NCI-H1694 (cell line): Measurements from ENCODE around the gene XRCC4.
"Not testable (repeated sequence)": the region's sequence is repeated elsewhere in the genome, so short reads cannot be mapped to it uniquely, and the experiment has no call there.

Experiments
- DNase-seq: peaks from one replicate; lab custom pipeline; 2025; lab: John Stamatoyannopoulos, UW

The XRCC4 gene

GRCh38 chr5:83076742-83077661 is at the start of gene XRCC4, which contains the start of gene TMEM167A:
XRCC4 (plus strand) TSS chr5:83077547; CDS start chr5:83104920, 27,373 bp downstream.
TMEM167A (minus strand) TSS chr5:83077394; CDS start chr5:83077323, 71 bp downstream.
- DNase-seq: peak; percentile 93

DNA sequence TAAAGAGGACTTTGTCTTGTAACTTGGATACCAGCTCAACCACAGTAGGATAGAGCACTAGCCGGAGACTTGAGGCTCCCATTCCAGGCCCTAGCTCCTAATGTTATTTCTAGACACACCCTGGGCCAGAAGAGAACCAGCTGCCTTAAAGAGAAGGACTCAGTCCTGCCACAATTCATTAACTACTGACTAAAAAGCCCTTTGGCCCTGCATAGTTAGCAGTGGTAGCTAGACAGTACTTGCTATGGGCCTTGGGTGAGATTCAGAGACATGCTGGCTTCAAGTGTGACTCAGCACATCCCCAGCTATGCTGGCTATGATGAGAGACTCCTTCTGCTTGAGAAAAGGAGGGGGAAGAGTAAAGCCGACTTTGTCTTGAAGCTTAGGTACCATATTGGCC is 47.4 kb upstream of the XRCC4 start:
- DNase-seq: no peak

GRCh38 chr5:83031381-83031780 is 46.0 kb upstream of the XRCC4 start:
- no peak for DNase-seq

GRCh38 chr5:83034036-83034435 is 43.3 kb upstream of the XRCC4 start:
- no peak for DNase-seq

DNA sequence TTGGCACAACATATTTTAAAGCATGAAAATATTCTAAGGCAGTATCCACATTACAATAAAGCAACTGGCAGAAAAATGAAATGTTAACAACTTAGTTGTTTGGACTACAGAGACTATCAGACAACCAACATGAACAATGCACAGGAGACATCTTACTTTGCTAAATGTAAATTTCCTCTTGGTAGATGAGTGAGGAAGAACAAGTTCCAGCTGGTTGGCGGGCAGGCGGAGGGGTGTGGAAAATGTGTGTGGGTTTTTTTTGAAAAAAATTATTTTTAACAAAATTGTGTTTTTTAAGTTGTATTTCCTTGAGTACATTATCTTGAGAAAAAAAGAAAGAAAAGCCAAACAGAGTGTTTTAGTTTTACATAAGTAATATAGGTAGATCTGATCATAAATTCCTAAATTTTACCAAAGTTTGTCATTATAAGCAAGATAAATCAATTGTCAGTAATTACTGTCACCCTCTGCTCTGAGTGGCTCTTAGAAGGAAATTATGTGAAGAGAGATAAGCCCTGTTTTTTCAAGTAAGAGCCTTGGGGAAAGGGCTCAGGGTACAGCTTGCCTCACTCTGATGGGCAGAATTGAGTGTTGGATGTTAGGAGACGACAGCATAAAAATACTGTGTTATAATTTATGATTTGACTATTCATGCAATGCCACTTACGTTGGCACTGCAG is 42.7 kb upstream of the XRCC4 start:
- no peak for DNase-seq

- peak; percentile 90 for DNase-seq
These were observed 41.8 kb upstream of the XRCC4 start for GRCh38 chr5:83035373-83036100.

DNA sequence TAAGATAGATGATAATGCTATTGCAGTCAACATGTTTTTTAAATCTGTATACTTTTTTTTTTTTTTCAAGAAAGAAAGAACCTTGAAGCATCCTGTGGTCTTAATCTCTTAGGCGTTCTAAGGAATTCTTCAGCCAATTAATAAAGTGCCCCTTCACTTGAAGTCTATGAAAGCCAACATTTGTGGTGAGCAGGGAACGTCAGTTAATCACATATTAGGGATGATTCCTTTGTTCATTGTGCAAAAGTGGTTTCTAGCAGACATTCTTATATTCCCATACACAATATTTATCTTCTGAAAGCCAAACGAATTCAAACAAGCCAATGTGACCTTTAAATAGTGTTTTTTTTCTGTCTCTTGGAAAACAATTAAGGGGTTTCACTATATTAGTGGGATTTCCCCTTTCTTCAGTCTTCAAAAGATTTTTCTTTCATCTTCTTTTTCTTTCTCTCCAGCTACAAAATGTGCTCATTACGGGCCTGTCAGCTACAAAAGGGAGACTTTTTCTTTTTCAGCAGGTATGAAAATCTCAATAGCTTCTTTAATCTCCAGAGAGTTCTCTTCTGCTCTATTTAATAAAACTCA is 40.3 kb upstream of the XRCC4 start:
- no peak for DNase-seq

GRCh38 chr5:83038924-83039323 is 38.4 kb upstream of the XRCC4 start:
- no peak for DNase-seq

DNA sequence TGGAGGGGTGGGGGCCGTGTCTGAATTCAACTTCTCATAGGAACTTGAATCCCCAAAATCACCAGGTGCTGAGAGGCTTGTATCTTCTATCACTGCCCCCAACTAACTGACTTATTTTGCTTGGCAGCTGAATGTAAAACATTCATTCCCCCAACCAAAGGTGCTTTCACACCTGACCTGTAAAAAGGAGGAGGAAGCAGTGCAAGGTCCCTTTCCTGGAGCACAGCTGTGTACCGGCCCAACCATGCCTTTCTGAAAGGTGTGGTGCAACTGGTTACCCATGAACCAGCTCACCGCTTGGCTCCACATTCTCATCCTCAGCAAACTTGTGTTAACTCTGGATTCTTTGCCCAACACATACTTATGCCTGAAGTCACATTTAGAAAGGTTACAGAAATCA is 34.8 kb upstream of the XRCC4 start:
- no peak for DNase-seq

DNA sequence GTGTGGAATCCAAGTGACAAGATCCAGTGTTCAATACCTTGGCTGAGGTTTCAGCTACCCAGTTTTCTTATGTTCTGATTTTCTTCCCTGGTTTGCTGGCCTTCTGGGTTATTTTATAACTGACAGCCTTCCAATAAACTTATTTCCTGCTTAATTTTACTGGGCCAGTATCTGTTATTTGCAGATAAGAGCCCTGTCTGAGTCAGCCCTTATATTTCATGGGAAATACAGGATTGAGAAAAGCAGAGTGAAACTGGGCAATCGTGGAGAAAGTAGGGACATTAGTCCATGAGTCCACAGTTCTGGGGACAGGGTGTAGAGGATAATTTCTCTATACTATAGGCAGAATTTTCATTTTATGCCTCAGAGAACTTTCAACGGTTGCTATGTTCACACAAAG is 32.4 kb upstream of the XRCC4 start:
- DNase-seq: no peak

- no peak for DNase-seq
These were observed 29.1 kb upstream of the XRCC4 start for GRCh38 chr5:83048277-83048676.

- DNase-seq: no peak
These were observed 28.5 kb upstream of the XRCC4 start for GRCh38 chr5:83048811-83049210.

DNA sequence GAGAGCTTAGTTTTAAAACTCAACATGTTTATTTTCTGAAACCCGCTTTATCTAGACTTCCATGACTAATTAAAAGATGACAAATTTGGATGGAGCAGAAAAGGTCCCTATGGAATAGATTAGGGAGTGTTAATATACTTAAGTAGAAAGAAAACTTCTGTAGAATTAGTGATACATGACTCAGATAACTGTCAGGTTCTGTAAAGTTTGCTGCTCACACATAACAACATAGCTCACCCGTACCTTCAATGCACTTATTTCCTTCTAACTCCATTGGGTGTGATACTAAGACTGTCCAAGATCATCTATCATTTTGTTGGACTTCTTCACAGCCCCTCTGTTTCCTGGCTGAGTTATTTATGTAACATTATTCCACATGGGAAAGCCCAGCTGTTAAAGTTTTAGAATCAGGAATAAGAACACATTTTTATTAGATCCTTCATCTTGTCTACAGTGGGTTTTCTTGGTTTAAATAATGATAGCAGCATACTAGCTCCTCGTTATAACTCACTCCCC is 27.9 kb upstream of the XRCC4 start:
- no peak for DNase-seq

GRCh38 chr5:83050723-83051340 is 26.5 kb upstream of the XRCC4 start:
- no peak for DNase-seq

- DNase-seq: no peak
These were observed 22.2 kb upstream of the XRCC4 start for GRCh38 chr5:83055166-83055565.

GRCh38 chr5:83058726-83059125 is 18.6 kb upstream of the XRCC4 start:
- no peak for DNase-seq

DNA sequence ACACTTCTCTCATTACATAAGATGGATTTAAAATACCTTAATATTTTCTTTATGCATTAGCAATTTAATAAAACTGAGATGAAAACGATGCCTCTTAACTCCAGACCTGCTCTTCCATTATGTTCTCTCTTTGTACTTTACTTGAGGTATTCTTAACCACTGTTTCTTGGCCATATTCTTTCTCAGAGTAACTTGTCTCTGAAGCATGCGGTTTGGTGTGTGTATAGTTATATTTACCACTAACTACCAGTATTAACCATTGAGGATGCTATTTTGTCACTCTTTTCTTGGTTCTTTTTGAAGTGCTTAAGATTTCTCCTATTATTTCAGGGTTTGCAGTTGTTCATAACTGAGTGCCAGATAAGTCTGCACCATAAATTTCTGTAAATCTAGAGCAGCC is 18.0 kb upstream of the XRCC4 start:
- DNase-seq: no peak

- DNase-seq: no peak
These were observed 10.7 kb upstream of the XRCC4 start for GRCh38 chr5:83066548-83067110.

- DNase-seq: not testable (repeated sequence)
These were observed 10.0 kb upstream of the XRCC4 start for GRCh38 chr5:83067377-83067776.

- no peak for DNase-seq
These were observed 8.1 kb upstream of the XRCC4 start for GRCh38 chr5:83069096-83069799.
